GM23338 (cell line): Measurements from ENCODE around the gene CABP4. TPM values are rescaled to one million over a fixed set of nuclear protein-coding genes. Genes with fewer than 3 reads are reported as not detected.

ENCODE experiments used
- ATAC-seq: fragments of 200-7000 bp; cut with Tn5 transposase; 3 replicates; pipeline ENCODE4 v1.9.1; 2020
- DNase-seq: peaks from one replicate; pipeline ENCODE4 v3.0.0-alpha.2; 2015; ENCODE audit warnings: low spot score
- H2AFZ ChIP-seq: fragments of 200-600 bp; sonication (generic); 2 replicates; pipeline ENCODE4 v1.8.0; 2016; ENCODE audit warnings: antibody characterized with exemption, mild to moderate bottlenecking, moderate library complexity
- H3F3A ChIP-seq: fragments of 200-600 bp; sonication (generic); replicated peaks from 2 replicates; pipeline ENCODE4 v1.8.0; 2017; ENCODE audit warnings: antibody characterized with exemption, mixed run types, low read depth
- H3K27ac ChIP-seq: fragments of 200-600 bp; sonication (generic); 2 replicates; pipeline ENCODE4 v1.6.1; 2016; ENCODE audit warnings: low read depth
- H3K27me3 ChIP-seq: fragments of 200-600 bp; sonication (generic); 2 replicates; pipeline ENCODE4 v1.8.0; 2016; ENCODE audit warnings: mild to moderate bottlenecking, mixed run types, moderate library complexity; ENCODE audit not compliant: insufficient read depth
- H3K36me3 ChIP-seq: fragments of 200-600 bp; sonication (generic); 2 replicates; pipeline ENCODE4 v1.8.0; 2016; ENCODE audit warnings: mild to moderate bottlenecking; ENCODE audit not compliant: insufficient read depth
- H3K4me1 ChIP-seq: fragments of 200-600 bp; sonication (generic); 2 replicates; pipeline ENCODE4 v1.8.0; 2016; ENCODE audit warnings: mild to moderate bottlenecking, moderate library complexity; ENCODE audit not compliant: insufficient read depth
- H3K4me2 ChIP-seq: fragments of 200-600 bp; sonication (generic); 2 replicates; pipeline ENCODE4 v1.7.1; 2017; ENCODE audit warnings: mixed run types
- H3K4me3 ChIP-seq: fragments of 200-600 bp; sonication (generic); 2 replicates; pipeline ENCODE4 v1.6.1; 2016; ENCODE audit warnings: mixed run types
- H3K79me2 ChIP-seq: fragments of 200-600 bp; sonication (generic); replicated peaks from 2 replicates; pipeline ENCODE4 v1.8.0; 2017; ENCODE audit warnings: mild to moderate bottlenecking; ENCODE audit not compliant: insufficient read depth
- H3K9me2 ChIP-seq: fragments of 200-600 bp; sonication (generic); 2 replicates; pipeline ENCODE4 v1.8.0; 2017; ENCODE audit not compliant: insufficient read depth
- H4K20me1 ChIP-seq: fragments of 200-600 bp; sonication (generic); replicated peaks from 2 replicates; pipeline ENCODE4 v1.8.0; 2017; ENCODE audit warnings: mild to moderate bottlenecking; ENCODE audit not compliant: insufficient read depth
- H3K27ac Mint-ChIP-seq: 2 replicates; pipeline ENCODE4 v1.8.0; 2020; ENCODE audit warnings: inconsistent platforms, mild to moderate bottlenecking, moderate library complexity, mixed read lengths
- H3K27me3 Mint-ChIP-seq: 3 replicates; pipeline ENCODE4 v1.8.0; 2022; ENCODE audit warnings: low read depth, mild to moderate bottlenecking, moderate library complexity, mixed read lengths, inconsistent platforms; ENCODE audit not compliant: insufficient read depth, poor library complexity
- H3K36me3 Mint-ChIP-seq: 3 replicates; pipeline ENCODE4 v1.8.0; 2021; ENCODE audit warnings: low read depth, mild to moderate bottlenecking, inconsistent platforms, moderate library complexity, mixed read lengths
- H3K4me1 Mint-ChIP-seq: 3 replicates; pipeline ENCODE4 v1.8.0; 2020; ENCODE audit warnings: mild to moderate bottlenecking, inconsistent platforms, mixed read lengths
- H3K4me3 Mint-ChIP-seq: 3 replicates; pipeline ENCODE4 v1.8.0; 2021; ENCODE audit warnings: moderate library complexity, mild to moderate bottlenecking, inconsistent platforms, mixed read lengths
- H3K9me3 Mint-ChIP-seq: 3 replicates; pipeline ENCODE4 v1.8.0; 2020; ENCODE audit warnings: moderate library complexity, mild to moderate bottlenecking, inconsistent platforms, mixed read lengths
- CREB1 ChIP-seq: fragments of 250-450 bp; sonication (Bioruptor Pico); IDR thresholded peaks from 2 replicates; pipeline ENCODE4 v1.5.0; 2020; ENCODE audit warnings: low read depth, mild to moderate bottlenecking, moderate library complexity
- CTCF ChIP-seq, 2 experiments: fragments of 200-600 bp in 1 of 2; sonication (generic) in 1 of 2; conservative IDR thresholded peaks; 2 replicates each; pipeline versions ENCODE4 v1.5.1 to v1.6.1; 2016 to 2017; ENCODE audit warnings: antibody characterized with exemption in 2 of 2, low read depth in 2 of 2, mild to moderate bottlenecking in 2 of 2, moderate library complexity in 1 of 2
- ETS1 ChIP-seq: IDR thresholded peaks from 2 replicates; pipeline ENCODE4 v1.6.1; 2016; ENCODE audit warnings: antibody characterized with exemption
- EZH2 ChIP-seq: fragments of 200-600 bp; sonication (generic); IDR thresholded peaks from one replicate; pipeline ENCODE4 v1.8.0; 2017; ENCODE audit warnings: antibody characterized with exemption, mild to moderate bottlenecking, low read depth; ENCODE audit not compliant: unreplicated experiment
- EZH2phosphoT487 ChIP-seq: fragments of 200-600 bp; sonication (generic); IDR thresholded peaks from one replicate; pipeline ENCODE4 v1.8.1; 2018; ENCODE audit warnings: antibody characterized with exemption; ENCODE audit not compliant: unreplicated experiment
- NANOG ChIP-seq: IDR thresholded peaks from 2 replicates; pipeline ENCODE4 v1.6.1; 2016; ENCODE audit warnings: antibody characterized with exemption, borderline replicate concordance
- POLR2AphosphoS5 ChIP-seq: IDR thresholded peaks from 2 replicates; pipeline ENCODE4 v1.6.1; 2016; ENCODE audit warnings: antibody characterized with exemption, low read depth
- STAT1 ChIP-seq: IDR thresholded peaks from one replicate; pipeline ENCODE4 v1.6.1; 2016; ENCODE audit warnings: antibody characterized with exemption; ENCODE audit not compliant: unreplicated experiment
- ZNF114 ChIP-seq: fragments of 250-450 bp; sonication (Bioruptor Pico); IDR thresholded peaks from 2 replicates; pipeline ENCODE4 v1.5.0; 2020; ENCODE audit warnings: mild to moderate bottlenecking, moderate library complexity
- ZNF331 ChIP-seq: fragments of 250-450 bp; sonication (Bioruptor Pico); IDR thresholded peaks from 2 replicates; pipeline ENCODE4 v1.5.0; 2020; ENCODE audit warnings: low read depth, mild to moderate bottlenecking, moderate library complexity
- ZNF462 ChIP-seq: fragments of 250-450 bp; sonication (Bioruptor Pico); IDR thresholded peaks from 2 replicates; pipeline ENCODE4 v1.5.0; 2020; ENCODE audit warnings: mild to moderate bottlenecking, moderate library complexity
- polyA plus RNA-seq: library from polyadenylated mRNA; unstranded; fragments of >200 nt; fragmentation: Nextera tagmentation; extraction: Ambion mirVana; gene quantifications from 2 replicates; pipeline ENCODE4 v1.2.1, GENCODE V29; 2016
- total RNA-seq: library from RNA; depleted of rRNA; stranded (reverse); fragments of >200 nt; shearing (Covaris generic); gene quantifications from 2 replicates; pipeline ENCODE4 v1.2.3, GENCODE V29; 2014

The CABP4 gene
- total and polyA plus RNA-seq, 2 experiments from 2014 or later, result 0.28 TPM; not detected in 1

GRCh38 chr11:67491276-67492068 lies 36.3 kb downstream of the CABP4 start:
- Mint-ChIP-seq H3K27me3 (peaks cover 5% of the 10 kb centered on the region), H3K27ac (no peak overlapping the region), H3K9me3 (no peaks in the 10 kb centered on the region), H3K4me1 (peaks cover under 1% of the 10 kb centered on the region), H3K36me3 (peaks cover 9% of the 10 kb centered on the region; the same call in 1 of the 3 replicates), H3K4me3 (no peak overlapping the region)
- no peaks in the 10 kb centered on the region for H3K27me3 ChIP-seq
- H3K4me3 ChIP-seq, result no peak overlapping the region
- H3K4me2 ChIP-seq, result no peak overlapping the region
- no peak overlapping the region for H3K27ac ChIP-seq
- no peaks in the 10 kb centered on the region for H3K79me2 ChIP-seq
- no peaks in the 10 kb centered on the region for H3K9me2 ChIP-seq
- 0 out of 2 replicates have a peak, but pooled peaks cover 3% of the 10 kb centered on the region for H3F3A ChIP-seq
- DNase-seq, result no peak
- ATAC-seq, result no peak
- H3K4me1 ChIP-seq, result no peaks in the 10 kb centered on the region
- TF ChIP-seq ZNF462 (CRISPR knock-in tag) (no peak), ZNF331 (CRISPR knock-in tag) (no peak), ETS1 (no peak), CTCF (conservative IDR thresholded peaks at IDR 0.05; ENCODE audit: low read depth in 2 of 2) (no peak), POLR2AphosphoS5 (no peak), ZNF114 (CRISPR knock-in tag) (no peak), STAT1 (no peak), EZH2phosphoT487 (no peak), CREB1 (CRISPR knock-in tag) (no peak), NANOG (no peak), EZH2 (no peak)
- no peaks in the 10 kb centered on the region; the same call in 1 of the 2 replicates for H4K20me1 ChIP-seq
- H3K36me3 ChIP-seq, result no peaks in the 10 kb centered on the region; the same call in 1 of the 2 replicates
- no peak overlapping the region for H2AFZ ChIP-seq
